K562 (cell line): Measurements from ENCODE around the gene HOXB1. TPM values are rescaled to one million over a fixed set of nuclear protein-coding genes. Genes with fewer than 3 reads are reported as not detected.
A peak's percentile ranks its signal among the peaks of the same experiment; 100 is the strongest.

ENCODE experiments used
- CEBPG ChIP-seq, 3 experiments: fragments of 200-800 bp in 1 of 3; sonication (Bioruptor generic) in 1 of 3; sonication (generic) in 1 of 3; formaldehyde crosslinking in 1 of 3; IDR thresholded peaks in 2 of 3; conservative IDR thresholded peaks in 1 of 3; 2 replicates each; pipeline versions ENCODE4 v1.6.1 to v1.8.0; 2016 to 2022; ENCODE audit warnings: missing compliant biosample characterization in 2 of 3, missing genetic modification characterization in 2 of 3, mild to moderate bottlenecking in 1 of 3, missing genetic modification reagents in 1 of 3
- CHD2 ChIP-seq: IDR thresholded peaks from 2 replicates; pipeline ENCODE4 v1.6.1; 2011; ENCODE audit warnings: low read depth, low read length
- ELF1 ChIP-seq: fragments of 200-800 bp; sonication (Bioruptor generic); IDR thresholded peaks from 2 replicates; pipeline ENCODE4 v1.6.1; 2016; ENCODE audit warnings: missing genetic modification characterization, missing compliant biosample characterization
- FOS ChIP-seq: IDR thresholded peaks from 3 replicates; pipeline ENCODE4 v1.6.1; 2011; ENCODE audit not compliant: insufficient read length; ENCODE audit errors: extremely low read depth
- FOXA1 ChIP-seq: fragments of 450-650 bp; IDR thresholded peaks from 2 replicates; pipeline ENCODE4 v1.6.1; 2016; ENCODE audit warnings: mild to moderate bottlenecking, borderline replicate concordance
- HNRNPLL ChIP-seq: fragments of 200-400 bp; formaldehyde crosslinking; IDR thresholded peaks from 2 replicates; pipeline ENCODE4 v1.6.1; 2017; ENCODE audit warnings: low read length, low read depth, mild to moderate bottlenecking; ENCODE audit not compliant: poor library complexity, severe bottlenecking
- LARP7 ChIP-seq: fragments of 450-650 bp; IDR thresholded peaks from 2 replicates; pipeline ENCODE4 v1.6.1; 2016
- SIRT6 ChIP-seq: IDR thresholded peaks from one replicate; pipeline ENCODE4 v1.6.1; 2012; ENCODE audit warnings: low read depth, mild to moderate bottlenecking, control low read depth, inconsistent platforms, low read length, moderate library complexity
- ZC3H11A ChIP-seq: IDR thresholded peaks from 2 replicates; pipeline ENCODE4 v1.6.1; 2012; ENCODE audit warnings: low read depth, low read length, improper control_type of control experiment
- ZKSCAN1 ChIP-seq: fragments of 150-350 bp; IDR thresholded peaks from 2 replicates; pipeline ENCODE4 v1.6.1; 2016; ENCODE audit warnings: low read depth, low read length
- polyA plus RNA-seq, 8 experiments: library from polyadenylated mRNA; depleted of rRNA in 4 of 8; stranded (reverse) in 5 of 8; unstranded in 3 of 8; fragments of >200 nt; fragmentation: Nextera tagmentation in 2 of 8; fragmentation: Illumina TruSeq in 1 of 8; extraction: Ambion mirVana in 2 of 8; extraction: Trizol in 1 of 8; gene quantifications; 2 replicates each; pipeline versions ENCODE4 v1.2.1 to v1.2.3, GENCODE V29; 2011 to 2014; ENCODE audit warnings: inconsistent platforms in 1 of 8, missing spikeins in 1 of 8
- total RNA-seq, 7 experiments: library from RNA; depleted of rRNA in 6 of 7; stranded (reverse); fragments of >200 nt in 6 of 7; fragmentation: Illumina TruSeq in 2 of 7; extraction: Trizol in 2 of 7; gene quantifications; 2 replicates each; pipeline versions ENCODE4 v1.2.1 to v1.2.3, GENCODE V29; 2011 to 2021; ENCODE audit warnings: low replicate concordance in 1 of 7
- TF ChIP-seq, protein P1 (sequence below), 2 experiments: fragments of 450-650 bp; formaldehyde crosslinking in 1 of 2; IDR thresholded peaks; 2 replicates each; pipeline versions ENCODE4 v1.4.0 to v1.6.1; 2014 to 2020; ENCODE audit warnings: mild to moderate bottlenecking in 2 of 2, borderline replicate concordance in 1 of 2, low read depth in 1 of 2

The HOXB1 gene
- total and polyA plus RNA-seq, 9 of the 15 experiments (the other 6 are each of a cell fraction or from before 2014, with no cell fraction given): 0.04 TPM; not detected in 8

DNA sequence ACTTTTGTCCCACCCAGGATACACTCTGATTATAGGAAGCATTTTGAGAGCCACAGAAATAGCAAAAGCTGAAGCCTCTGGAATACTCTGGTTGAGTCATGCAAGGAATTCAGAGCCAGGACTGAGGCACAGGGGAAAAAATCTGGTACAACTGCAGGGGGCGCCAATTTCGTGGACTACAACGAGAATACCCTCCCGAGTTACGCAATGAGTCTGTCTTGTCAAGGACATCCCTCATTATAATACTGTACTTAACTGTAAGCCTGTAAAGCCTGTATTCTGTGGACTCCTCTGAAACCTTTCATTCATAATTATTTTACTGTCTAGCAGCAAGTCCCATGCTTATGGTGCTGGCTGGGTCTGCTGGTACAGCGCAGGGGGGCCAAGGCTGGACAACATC is 7.8 kb downstream of the HOXB1 start (continued):
- TF ChIP-seq ZKSCAN1 (no peak), ELF1 (tag) (no peak), CEBPG (CRISPR knock-in tag; IDR thresholded peaks at IDR 0.05) (peak; percentile 65), CEBPG (tag; conservative IDR thresholded peaks at IDR 0.05 in 1 of 2, IDR thresholded peaks at IDR 0.05 in 1 of 2) (peak; percentile 81 to 86), FOXA1 (no peak), HNRNPLL (no peak), LARP7 (no peak), CHD2 (no peak), SIRT6 (no peak), ZC3H11A (no peak), FOS (no peak)
- TF ChIP-seq, protein P1, sequence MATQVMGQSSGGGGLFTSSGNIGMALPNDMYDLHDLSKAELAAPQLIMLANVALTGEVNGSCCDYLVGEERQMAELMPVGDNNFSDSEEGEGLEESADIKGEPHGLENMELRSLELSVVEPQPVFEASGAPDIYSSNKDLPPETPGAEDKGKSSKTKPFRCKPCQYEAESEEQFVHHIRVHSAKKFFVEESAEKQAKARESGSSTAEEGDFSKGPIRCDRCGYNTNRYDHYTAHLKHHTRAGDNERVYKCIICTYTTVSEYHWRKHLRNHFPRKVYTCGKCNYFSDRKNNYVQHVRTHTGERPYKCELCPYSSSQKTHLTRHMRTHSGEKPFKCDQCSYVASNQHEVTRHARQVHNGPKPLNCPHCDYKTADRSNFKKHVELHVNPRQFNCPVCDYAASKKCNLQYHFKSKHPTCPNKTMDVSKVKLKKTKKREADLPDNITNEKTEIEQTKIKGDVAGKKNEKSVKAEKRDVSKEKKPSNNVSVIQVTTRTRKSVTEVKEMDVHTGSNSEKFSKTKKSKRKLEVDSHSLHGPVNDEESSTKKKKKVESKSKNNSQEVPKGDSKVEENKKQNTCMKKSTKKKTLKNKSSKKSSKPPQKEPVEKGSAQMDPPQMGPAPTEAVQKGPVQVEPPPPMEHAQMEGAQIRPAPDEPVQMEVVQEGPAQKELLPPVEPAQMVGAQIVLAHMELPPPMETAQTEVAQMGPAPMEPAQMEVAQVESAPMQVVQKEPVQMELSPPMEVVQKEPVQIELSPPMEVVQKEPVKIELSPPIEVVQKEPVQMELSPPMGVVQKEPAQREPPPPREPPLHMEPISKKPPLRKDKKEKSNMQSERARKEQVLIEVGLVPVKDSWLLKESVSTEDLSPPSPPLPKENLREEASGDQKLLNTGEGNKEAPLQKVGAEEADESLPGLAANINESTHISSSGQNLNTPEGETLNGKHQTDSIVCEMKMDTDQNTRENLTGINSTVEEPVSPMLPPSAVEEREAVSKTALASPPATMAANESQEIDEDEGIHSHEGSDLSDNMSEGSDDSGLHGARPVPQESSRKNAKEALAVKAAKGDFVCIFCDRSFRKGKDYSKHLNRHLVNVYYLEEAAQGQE (IDR thresholded peaks at IDR 0.05; ENCODE audit: borderline replicate concordance): peak; percentile 34; the same call in 1 of the 2 replicates
- TF ChIP-seq, protein P1 (CRISPR knock-in tag; IDR thresholded peaks at IDR 0.05; ENCODE audit: low read depth): no peak
